D341Med (cell line): Measurements from ENCODE around the gene PWP1.

Experiments used
- DNase-seq: peaks from one replicate; pipeline ENCODE4 v3.0.0; 2012; ENCODE audit warnings: low spot score

PWP1 gene

GRCh38 chr12:107735763-107736162 lies 50.2 kb downstream of the PWP1 start:
- no peak for DNase-seq

GRCh38 chr12:107736914-107737313 lies 51.3 kb downstream of the PWP1 start:
- DNase-seq = no peak

- DNase-seq = no peak
These were observed 62.9 kb downstream of the PWP1 start for GRCh38 chr12:107748472-107748871.

- no peak for DNase-seq
These were observed 63.5 kb downstream of the PWP1 start for GRCh38 chr12:107749083-107749482.

- DNase-seq = no peak
These were observed 73.8 kb downstream of the PWP1 start for GRCh38 chr12:107759410-107759809.

GRCh38 chr12:107760207-107760808 lies 74.7 kb downstream of the PWP1 start:
- peak; percentile 62 for DNase-seq

- DNase-seq = peak; percentile 99
These were observed 75.4 kb downstream of the PWP1 start, which contains the start of gene PRDM4 for GRCh38 chr12:107760809-107761501. TSS of gene PRDM4 (minus strand) at chr12:107761137. CDS start at chr12:107760515, 622 bp downstream.

GRCh38 chr12:107761502-107761904 lies 75.9 kb downstream of the PWP1 start:
- DNase-seq = peak; percentile 38
